ENCODE measurements around the gene HDAC2.

GRCh38 chr6:113995634-113996033 is 24.7 kb upstream of the HDAC2 start:
- TF ChIP-seq CTCF (IDR thresholded peaks at IDR 0.05) = peak in 1 of 12 donors; percentile 16
- no peak for TF ChIP-seq POLR2A (IDR thresholded peaks at IDR 0.05)
